Measurements from ENCODE around the gene FBXO7.

Gene FBXO7

DNA sequence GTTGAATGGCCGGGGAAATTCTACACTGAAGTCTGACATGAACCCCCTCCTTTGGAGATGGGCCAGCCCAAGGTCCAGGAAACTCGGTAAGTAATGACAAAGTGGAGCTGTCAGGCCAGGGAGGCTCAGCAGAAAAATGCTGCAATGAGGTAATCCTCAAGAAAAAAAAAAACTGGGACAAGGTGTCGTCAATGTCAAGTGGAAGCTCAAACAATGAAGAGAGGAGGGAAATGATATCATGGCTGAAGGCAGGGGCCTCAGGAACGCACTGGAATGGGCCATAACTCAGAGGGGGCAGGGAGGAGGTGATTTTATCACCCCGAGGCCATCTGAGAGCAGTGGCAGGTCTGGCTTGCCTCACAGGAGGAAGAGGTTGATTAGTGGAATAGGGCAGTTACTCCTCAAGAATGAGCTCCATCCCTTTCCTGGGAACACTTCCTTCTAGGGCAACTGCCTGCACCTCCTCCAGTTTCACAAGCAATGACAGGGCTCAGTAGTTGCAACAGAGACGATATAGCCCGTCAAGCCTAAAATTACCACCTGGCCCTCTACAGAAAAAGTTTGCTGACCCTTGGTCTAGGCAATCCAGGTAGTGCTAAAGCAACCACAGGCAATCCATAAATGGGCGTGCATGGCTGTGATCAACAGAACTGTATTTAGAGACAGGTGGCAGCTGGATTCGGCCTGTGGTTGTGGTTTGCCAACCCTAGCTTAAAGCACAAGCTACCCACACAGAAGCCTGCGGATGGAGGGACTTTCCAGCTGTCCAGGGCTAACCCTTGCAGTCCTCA is 65.2 kb downstream of the FBXO7 start (continued):
- TF ChIP-seq, protein P1, sequence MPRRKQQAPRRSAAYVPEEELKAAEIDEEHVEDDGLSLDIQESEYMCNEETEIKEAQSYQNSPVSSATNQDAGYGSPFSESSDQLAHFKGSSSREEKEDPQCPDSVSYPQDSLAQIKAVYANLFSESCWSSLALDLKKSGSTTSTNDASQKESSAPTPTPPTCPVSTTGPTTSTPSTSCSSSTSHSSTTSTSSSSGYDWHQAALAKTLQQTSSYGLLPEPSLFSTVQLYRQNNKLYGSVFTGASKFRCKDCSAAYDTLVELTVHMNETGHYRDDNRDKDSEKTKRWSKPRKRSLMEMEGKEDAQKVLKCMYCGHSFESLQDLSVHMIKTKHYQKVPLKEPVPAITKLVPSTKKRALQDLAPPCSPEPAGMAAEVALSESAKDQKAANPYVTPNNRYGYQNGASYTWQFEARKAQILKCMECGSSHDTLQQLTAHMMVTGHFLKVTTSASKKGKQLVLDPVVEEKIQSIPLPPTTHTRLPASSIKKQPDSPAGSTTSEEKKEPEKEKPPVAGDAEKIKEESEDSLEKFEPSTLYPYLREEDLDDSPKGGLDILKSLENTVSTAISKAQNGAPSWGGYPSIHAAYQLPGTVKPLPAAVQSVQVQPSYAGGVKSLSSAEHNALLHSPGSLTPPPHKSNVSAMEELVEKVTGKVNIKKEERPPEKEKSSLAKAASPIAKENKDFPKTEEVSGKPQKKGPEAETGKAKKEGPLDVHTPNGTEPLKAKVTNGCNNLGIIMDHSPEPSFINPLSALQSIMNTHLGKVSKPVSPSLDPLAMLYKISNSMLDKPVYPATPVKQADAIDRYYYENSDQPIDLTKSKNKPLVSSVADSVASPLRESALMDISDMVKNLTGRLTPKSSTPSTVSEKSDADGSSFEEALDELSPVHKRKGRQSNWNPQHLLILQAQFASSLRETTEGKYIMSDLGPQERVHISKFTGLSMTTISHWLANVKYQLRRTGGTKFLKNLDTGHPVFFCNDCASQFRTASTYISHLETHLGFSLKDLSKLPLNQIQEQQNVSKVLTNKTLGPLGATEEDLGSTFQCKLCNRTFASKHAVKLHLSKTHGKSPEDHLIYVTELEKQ (tag by site-specific recombination; IDR thresholded peaks at IDR 0.05; ENCODE audit: borderline replicate concordance) = peak; percentile 73; the same call in 1 of the 2 replicates
- TF ChIP-seq PRDM1 (tag by site-specific recombination; IDR thresholded peaks at IDR 0.05) (no peak), ZXDB (tag by site-specific recombination; IDR thresholded peaks at IDR 0.05) (peak; percentile 65; the same call in 1 of the 2 replicates), ZNF391 (tag by site-specific recombination; IDR thresholded peaks at IDR 0.05; ENCODE audit: borderline replicate concordance, low read depth) (peak; percentile 64; the same call in 1 of the 2 replicates), ZNF473 (tag by site-specific recombination; IDR thresholded peaks at IDR 0.05) (no peak), ZBTB21 (tag by site-specific recombination; IDR thresholded peaks at IDR 0.05) (peak; percentile 88), ZNF169 (tag by site-specific recombination; IDR thresholded peaks at IDR 0.05) (no peak), ZNF433 (tag by site-specific recombination; IDR thresholded peaks at IDR 0.05; ENCODE audit: low read depth) (no peak), ZNF223 (tag by site-specific recombination; IDR thresholded peaks at IDR 0.05) (0 out of 2 replicates have a peak, but pooled peaks have one; percentile 43), ZNF558 (tag by site-specific recombination; IDR thresholded peaks at IDR 0.05) (peak; percentile 74), ZNF654 (tag by site-specific recombination; IDR thresholded peaks at IDR 0.05; ENCODE audit: low read depth) (no peak), ZNF768 (tag by site-specific recombination; IDR thresholded peaks at IDR 0.05) (no peak), ZNF239 (tag by site-specific recombination; IDR thresholded peaks at IDR 0.05) (no peak), SP2 (tag by site-specific recombination; IDR thresholded peaks at IDR 0.05) (no peak)
- TF ChIP-seq, protein P2, sequence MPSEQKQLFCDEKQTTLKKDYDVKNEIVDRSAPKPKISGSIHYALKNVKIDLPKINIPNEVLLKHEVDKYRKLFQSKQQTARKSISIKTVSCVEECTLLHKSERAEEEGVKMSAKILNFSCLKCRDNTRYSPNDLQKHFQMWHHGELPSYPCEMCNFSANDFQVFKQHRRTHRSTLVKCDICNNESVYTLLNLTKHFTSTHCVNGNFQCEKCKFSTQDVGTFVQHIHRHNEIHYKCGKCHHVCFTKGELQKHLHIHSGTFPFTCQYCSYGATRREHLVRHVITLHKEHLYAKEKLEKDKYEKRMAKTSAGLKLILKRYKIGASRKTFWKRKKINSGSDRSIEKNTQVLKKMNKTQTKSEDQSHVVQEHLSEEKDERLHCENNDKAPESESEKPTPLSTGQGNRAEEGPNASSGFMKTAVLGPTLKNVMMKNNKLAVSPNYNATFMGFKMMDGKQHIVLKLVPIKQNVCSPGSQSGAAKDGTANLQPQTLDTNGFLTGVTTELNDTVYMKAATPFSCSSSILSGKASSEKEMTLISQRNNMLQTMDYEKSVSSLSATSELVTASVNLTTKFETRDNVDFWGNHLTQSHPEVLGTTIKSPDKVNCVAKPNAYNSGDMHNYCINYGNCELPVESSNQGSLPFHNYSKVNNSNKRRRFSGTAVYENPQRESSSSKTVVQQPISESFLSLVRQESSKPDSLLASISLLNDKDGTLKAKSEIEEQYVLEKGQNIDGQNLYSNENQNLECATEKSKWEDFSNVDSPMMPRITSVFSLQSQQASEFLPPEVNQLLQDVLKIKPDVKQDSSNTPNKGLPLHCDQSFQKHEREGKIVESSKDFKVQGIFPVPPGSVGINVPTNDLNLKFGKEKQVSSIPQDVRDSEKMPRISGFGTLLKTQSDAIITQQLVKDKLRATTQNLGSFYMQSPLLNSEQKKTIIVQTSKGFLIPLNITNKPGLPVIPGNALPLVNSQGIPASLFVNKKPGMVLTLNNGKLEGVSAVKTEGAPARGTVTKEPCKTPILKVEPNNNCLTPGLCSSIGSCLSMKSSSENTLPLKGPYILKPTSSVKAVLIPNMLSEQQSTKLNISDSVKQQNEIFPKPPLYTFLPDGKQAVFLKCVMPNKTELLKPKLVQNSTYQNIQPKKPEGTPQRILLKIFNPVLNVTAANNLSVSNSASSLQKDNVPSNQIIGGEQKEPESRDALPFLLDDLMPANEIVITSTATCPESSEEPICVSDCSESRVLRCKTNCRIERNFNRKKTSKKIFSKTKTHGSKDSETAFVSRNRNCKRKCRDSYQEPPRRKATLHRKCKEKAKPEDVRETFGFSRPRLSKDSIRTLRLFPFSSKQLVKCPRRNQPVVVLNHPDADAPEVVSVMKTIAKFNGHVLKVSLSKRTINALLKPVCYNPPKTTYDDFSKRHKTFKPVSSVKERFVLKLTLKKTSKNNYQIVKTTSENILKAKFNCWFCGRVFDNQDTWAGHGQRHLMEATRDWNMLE (tag by site-specific recombination; conservative IDR thresholded peaks at IDR 0.05; ENCODE audit: low read depth) = peak; percentile 31; the same call in 1 of the 2 replicates
- TF ChIP-seq, protein P3, sequence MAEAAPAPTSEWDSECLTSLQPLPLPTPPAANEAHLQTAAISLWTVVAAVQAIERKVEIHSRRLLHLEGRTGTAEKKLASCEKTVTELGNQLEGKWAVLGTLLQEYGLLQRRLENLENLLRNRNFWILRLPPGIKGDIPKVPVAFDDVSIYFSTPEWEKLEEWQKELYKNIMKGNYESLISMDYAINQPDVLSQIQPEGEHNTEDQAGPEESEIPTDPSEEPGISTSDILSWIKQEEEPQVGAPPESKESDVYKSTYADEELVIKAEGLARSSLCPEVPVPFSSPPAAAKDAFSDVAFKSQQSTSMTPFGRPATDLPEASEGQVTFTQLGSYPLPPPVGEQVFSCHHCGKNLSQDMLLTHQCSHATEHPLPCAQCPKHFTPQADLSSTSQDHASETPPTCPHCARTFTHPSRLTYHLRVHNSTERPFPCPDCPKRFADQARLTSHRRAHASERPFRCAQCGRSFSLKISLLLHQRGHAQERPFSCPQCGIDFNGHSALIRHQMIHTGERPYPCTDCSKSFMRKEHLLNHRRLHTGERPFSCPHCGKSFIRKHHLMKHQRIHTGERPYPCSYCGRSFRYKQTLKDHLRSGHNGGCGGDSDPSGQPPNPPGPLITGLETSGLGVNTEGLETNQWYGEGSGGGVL (tag by site-specific recombination; IDR thresholded peaks at IDR 0.05) = peak; percentile 86
- TF ChIP-seq, protein P4, sequence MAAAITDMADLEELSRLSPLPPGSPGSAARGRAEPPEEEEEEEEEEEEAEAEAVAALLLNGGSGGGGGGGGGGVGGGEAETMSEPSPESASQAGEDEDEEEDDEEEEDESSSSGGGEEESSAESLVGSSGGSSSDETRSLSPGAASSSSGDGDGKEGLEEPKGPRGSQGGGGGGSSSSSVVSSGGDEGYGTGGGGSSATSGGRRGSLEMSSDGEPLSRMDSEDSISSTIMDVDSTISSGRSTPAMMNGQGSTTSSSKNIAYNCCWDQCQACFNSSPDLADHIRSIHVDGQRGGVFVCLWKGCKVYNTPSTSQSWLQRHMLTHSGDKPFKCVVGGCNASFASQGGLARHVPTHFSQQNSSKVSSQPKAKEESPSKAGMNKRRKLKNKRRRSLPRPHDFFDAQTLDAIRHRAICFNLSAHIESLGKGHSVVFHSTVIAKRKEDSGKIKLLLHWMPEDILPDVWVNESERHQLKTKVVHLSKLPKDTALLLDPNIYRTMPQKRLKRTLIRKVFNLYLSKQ (tag by site-specific recombination; IDR thresholded peaks at IDR 0.05; ENCODE audit: borderline replicate concordance) = no peak
- TF ChIP-seq, protein P5, sequence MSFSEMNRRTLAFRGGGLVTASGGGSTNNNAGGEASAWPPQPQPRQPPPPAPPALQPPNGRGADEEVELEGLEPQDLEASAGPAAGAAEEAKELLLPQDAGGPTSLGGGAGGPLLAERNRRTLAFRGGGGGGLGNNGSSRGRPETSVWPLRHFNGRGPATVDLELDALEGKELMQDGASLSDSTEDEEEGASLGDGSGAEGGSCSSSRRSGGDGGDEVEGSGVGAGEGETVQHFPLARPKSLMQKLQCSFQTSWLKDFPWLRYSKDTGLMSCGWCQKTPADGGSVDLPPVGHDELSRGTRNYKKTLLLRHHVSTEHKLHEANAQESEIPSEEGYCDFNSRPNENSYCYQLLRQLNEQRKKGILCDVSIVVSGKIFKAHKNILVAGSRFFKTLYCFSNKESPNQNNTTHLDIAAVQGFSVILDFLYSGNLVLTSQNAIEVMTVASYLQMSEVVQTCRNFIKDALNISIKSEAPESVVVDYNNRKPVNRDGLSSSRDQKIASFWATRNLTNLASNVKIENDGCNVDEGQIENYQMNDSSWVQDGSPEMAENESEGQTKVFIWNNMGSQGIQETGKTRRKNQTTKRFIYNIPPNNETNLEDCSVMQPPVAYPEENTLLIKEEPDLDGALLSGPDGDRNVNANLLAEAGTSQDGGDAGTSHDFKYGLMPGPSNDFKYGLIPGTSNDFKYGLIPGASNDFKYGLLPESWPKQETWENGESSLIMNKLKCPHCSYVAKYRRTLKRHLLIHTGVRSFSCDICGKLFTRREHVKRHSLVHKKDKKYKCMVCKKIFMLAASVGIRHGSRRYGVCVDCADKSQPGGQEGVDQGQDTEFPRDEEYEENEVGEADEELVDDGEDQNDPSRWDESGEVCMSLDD (tag by site-specific recombination; IDR thresholded peaks at IDR 0.05) = no peak
- TF ChIP-seq, protein P6, sequence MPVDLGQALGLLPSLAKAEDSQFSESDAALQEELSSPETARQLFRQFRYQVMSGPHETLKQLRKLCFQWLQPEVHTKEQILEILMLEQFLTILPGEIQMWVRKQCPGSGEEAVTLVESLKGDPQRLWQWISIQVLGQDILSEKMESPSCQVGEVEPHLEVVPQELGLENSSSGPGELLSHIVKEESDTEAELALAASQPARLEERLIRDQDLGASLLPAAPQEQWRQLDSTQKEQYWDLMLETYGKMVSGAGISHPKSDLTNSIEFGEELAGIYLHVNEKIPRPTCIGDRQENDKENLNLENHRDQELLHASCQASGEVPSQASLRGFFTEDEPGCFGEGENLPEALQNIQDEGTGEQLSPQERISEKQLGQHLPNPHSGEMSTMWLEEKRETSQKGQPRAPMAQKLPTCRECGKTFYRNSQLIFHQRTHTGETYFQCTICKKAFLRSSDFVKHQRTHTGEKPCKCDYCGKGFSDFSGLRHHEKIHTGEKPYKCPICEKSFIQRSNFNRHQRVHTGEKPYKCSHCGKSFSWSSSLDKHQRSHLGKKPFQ (tag by site-specific recombination; IDR thresholded peaks at IDR 0.05) = no peak
- TF ChIP-seq, protein P7, sequence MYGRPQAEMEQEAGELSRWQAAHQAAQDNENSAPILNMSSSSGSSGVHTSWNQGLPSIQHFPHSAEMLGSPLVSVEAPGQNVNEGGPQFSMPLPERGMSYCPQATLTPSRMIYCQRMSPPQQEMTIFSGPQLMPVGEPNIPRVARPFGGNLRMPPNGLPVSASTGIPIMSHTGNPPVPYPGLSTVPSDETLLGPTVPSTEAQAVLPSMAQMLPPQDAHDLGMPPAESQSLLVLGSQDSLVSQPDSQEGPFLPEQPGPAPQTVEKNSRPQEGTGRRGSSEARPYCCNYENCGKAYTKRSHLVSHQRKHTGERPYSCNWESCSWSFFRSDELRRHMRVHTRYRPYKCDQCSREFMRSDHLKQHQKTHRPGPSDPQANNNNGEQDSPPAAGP (tag by site-specific recombination; IDR thresholded peaks at IDR 0.05) = peak; percentile 99
